ENCODE data around the gene VPS13C. TPM values are rescaled to one million over a fixed set of nuclear protein-coding genes. Genes with fewer than 3 reads are reported as not detected.

Gene VPS13C
- total RNA-seq, 1 experiment from 2014 or later, result 11.6 TPM

- DNase-seq (ENCODE audit: low read depth), result no peak
These were observed 198.3 kb downstream of the VPS13C start for GRCh38 chr15:61861962-61862361.

- DNase-seq (ENCODE audit: low read depth), result no peak
These were observed 202.9 kb downstream of the VPS13C start for GRCh38 chr15:61857169-61857829.

GRCh38 chr15:61856295-61856694 lies 204.0 kb downstream of the VPS13C start:
- no peak for DNase-seq (ENCODE audit: low read depth)

- DNase-seq (ENCODE audit: low read depth), result no peak
These were observed 207.1 kb downstream of the VPS13C start for GRCh38 chr15:61853195-61853594.

GRCh38 chr15:61851955-61852354 lies 208.3 kb downstream of the VPS13C start:
- no peak for DNase-seq (ENCODE audit: low read depth)

- no peak for DNase-seq (ENCODE audit: low read depth)
These were observed 210.8 kb downstream of the VPS13C start for GRCh38 chr15:61849447-61849846.

GRCh38 chr15:61841466-61841865 lies 218.8 kb downstream of the VPS13C start:
- DNase-seq (ENCODE audit: low read depth), result no peak

GRCh38 chr15:61840090-61840489 lies 220.2 kb downstream of the VPS13C start:
- DNase-seq (ENCODE audit: low read depth), result no peak

GRCh38 chr15:61839546-61839945 lies 220.7 kb downstream of the VPS13C start:
- peak; percentile 36 for DNase-seq (ENCODE audit: low read depth)

GRCh38 chr15:61835496-61836106 lies 224.6 kb downstream of the VPS13C start:
- DNase-seq (ENCODE audit: low read depth), result peak; percentile 62

GRCh38 chr15:61835029-61835428 lies 225.2 kb downstream of the VPS13C start:
- no peak for DNase-seq (ENCODE audit: low read depth)

GRCh38 chr15:61834076-61834697 lies 226.1 kb downstream of the VPS13C start:
- DNase-seq (ENCODE audit: low read depth), result peak; percentile 77

- DNase-seq (ENCODE audit: low read depth), result no peak
These were observed 228.0 kb downstream of the VPS13C start for GRCh38 chr15:61832223-61832622.

GRCh38 chr15:61831505-61831921 lies 228.7 kb downstream of the VPS13C start:
- peak; percentile 10 for DNase-seq (ENCODE audit: low read depth)

GRCh38 chr15:61830536-61831330 lies 229.5 kb downstream of the VPS13C start:
- DNase-seq (ENCODE audit: low read depth), result no peak

- no peak for DNase-seq (ENCODE audit: low read depth)
These were observed 230.7 kb downstream of the VPS13C start for GRCh38 chr15:61829514-61829889.

GRCh38 chr15:61828860-61829513 lies 231.3 kb downstream of the VPS13C start:
- DNase-seq (ENCODE audit: low read depth), result no peak

- DNase-seq (ENCODE audit: low read depth), result no peak
These were observed 232.2 kb downstream of the VPS13C start for GRCh38 chr15:61828008-61828407.

GRCh38 chr15:61827131-61827530 lies 233.1 kb downstream of the VPS13C start:
- DNase-seq (ENCODE audit: low read depth), result no peak

- DNase-seq (ENCODE audit: low read depth), result no peak
These were observed 236.0 kb downstream of the VPS13C start for GRCh38 chr15:61824291-61824690.

- DNase-seq (ENCODE audit: low read depth), result no peak
These were observed 237.7 kb downstream of the VPS13C start for GRCh38 chr15:61822511-61822910.

- no peak for DNase-seq (ENCODE audit: low read depth)
These were observed 239.3 kb downstream of the VPS13C start for GRCh38 chr15:61820951-61821350.
